HG03095 (cell line): ENCODE results near the gene NBPF3.
A peak's percentile ranks its signal among the peaks of the same experiment; 100 is the strongest.

Source experiments
- ATAC-seq: cut with Tn5 transposase; IDR thresholded peaks from one replicate; pipeline ENCODE4 v1.9.1; 2021; ENCODE audit warnings: moderate library complexity; ENCODE audit not compliant: unreplicated experiment

NBPF3 gene

DNA sequence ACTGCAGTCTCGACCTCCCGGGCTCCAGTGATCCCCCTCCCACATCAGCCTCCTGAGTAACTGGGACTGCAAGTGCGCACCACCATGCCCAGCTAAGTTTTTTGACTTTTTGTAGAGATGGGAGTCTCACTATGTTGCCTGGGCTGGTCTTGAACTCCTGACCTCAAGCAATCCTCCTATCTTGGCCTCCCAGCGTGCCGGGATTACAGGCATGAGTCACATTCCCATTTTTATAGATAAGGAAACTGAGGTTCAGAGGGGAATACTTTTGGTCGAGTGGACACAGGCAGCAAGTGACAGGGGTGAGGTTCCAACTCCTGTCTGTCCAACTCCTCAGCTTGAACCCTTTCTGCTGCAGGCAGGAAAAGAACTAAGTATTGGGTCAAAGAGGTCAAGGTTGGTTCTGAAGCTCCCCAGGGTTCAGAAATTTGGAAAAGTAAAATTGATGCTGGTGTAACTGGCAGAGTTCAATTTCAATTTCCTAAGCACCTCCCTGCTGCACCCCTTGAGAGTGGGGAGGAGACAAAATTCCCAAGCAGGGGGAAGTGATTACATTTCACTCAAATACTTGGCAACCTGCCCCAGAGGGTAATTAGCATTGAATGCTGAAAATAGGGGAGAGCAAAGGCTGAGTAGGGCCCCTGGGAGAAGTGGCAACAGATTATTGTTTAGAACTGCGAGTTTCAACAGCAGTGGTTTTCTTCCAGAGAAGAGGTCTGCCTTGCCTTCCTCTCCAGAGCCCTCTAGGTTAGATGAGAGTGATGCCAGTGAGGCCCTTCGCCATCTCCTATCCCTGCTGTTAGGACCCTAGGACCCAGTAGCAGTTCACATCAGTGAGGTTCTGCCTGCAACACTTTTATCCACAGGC, 51.8 kb downstream of the NBPF3 start:
- ATAC-seq, result no peak

DNA sequence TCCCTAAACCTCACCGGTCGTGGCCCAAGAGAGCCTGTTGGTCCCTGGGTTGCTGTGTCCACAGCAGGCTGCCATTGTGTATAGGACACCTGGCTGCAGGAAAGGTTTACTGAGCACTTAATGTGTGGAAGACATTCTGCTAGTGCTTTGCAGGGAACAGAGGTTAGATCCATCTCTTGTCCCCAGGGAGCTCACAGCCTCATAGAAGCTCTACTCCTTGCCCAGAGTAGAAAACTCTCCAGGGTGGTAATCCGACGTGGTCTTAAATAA, 52.4 kb downstream of the NBPF3 start:
- ATAC-seq, result no peak

DNA sequence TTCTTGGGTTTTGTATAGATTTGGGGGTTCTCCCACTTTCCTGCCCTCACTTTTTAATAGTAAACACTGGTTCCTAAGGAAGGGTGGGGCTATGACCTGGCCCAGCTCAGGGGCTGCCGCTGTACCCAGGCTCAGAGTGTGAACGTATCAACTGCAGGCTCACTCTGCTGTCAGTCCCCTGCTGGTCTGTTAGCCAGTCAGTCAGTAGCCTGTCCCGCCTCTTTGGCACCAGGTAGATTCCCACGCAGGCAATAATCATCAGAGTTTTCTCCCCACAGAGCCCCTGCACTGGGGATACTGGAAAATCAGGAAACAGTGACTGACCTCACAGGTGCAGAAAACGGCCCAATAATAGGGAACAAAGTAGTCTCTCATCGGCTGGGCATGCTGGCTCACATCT, 54.3 kb downstream of the NBPF3 start:
- no peak for ATAC-seq

DNA sequence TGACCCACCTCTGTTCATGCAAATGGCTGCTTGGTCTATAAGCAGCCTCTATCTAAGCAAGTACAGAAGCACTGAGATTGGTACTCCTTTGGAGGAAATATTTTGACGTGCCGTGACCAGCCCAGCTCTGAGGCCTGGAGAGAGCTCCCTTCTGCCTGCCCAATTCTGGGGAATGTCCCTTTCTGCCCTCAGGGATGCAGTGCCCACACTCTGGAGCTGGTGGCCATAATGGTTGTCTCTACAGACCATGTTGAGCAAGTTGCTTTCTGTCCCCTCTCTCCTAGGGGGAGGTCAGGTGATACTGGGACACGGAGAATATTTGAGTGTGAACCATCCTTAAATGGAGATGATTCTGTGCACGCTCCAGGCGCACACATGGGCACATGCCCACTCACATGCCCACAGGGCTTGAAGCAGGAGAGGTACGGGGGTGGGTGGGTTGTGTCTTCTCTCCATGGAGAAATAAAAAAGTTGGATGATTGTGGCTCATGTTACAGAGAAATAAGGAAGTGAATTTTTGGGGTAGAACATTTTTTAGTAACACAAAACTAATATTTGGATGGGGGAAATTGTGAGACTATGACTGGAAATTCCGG, 55.4 kb downstream of the NBPF3 start:
- ATAC-seq, result no peak

DNA sequence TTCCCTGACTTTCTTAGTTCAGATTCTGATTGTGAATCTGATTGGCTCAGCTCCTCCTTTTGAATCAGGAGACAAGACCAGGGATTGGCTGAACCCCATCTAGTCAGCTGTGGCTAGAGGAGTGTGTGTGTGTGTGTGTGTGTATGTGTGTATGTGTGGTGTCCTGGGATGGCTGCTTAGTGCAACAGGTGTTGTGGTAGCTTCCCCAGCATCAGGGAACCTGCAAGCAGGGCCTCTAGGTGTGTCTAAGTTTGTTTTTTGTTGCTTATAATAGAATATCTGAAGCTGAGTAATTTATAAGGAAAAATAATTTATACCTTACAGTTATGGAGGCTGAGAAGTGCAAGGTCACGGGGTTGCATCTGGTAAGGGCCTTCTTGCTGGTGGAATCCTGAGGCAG, 56.1 kb downstream of the NBPF3 start:
- ATAC-seq, result no peak

DNA sequence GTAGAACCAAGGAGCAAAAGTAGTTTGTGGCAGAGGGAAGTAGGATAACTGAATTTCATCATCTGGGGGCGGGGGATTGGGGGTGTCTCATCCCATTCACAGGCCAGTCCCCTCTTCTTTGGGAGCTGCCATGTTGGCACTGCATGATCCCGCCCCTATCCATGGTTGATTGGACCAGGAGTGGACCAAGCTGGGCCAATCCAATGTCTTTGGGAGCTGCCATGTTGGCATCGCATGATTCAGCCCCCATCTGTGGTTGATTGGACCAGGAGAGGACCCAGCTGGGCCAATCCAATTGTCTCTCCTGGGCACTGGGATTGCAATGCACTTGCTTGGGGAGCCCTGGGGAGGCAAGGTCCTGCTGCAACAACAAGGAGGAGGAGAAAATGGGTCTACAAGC, 56.9 kb downstream of the NBPF3 start:
- ATAC-seq, result no peak

DNA sequence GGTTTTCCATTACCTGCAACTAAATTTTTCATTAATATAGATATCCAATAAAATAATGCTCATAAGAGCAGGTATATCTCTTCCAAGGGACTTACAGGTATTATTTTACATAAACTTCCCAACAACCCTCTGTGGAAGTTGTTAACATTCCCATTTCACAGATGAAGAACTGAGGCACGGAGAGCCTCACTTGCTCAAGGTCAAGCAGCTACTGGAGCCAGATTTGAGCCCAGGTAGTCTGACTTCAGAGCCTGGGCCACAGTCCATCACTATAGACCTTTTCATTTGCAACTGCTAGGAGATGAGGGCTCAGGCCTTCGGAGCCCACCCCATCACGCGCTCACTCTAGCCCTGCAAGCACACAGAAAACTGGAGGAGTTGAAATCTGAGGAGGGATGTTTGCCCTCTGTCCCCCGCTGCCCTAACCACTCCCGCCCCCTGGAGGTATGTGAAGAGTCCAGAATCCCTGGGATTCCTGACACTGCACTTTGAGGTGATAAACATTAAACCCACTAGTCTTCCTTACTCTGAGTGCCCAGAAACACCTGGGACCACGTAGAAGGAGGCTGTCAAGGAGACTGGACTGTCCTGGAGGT, 57.6 kb downstream of the NBPF3 start:
- ATAC-seq, result no peak

DNA sequence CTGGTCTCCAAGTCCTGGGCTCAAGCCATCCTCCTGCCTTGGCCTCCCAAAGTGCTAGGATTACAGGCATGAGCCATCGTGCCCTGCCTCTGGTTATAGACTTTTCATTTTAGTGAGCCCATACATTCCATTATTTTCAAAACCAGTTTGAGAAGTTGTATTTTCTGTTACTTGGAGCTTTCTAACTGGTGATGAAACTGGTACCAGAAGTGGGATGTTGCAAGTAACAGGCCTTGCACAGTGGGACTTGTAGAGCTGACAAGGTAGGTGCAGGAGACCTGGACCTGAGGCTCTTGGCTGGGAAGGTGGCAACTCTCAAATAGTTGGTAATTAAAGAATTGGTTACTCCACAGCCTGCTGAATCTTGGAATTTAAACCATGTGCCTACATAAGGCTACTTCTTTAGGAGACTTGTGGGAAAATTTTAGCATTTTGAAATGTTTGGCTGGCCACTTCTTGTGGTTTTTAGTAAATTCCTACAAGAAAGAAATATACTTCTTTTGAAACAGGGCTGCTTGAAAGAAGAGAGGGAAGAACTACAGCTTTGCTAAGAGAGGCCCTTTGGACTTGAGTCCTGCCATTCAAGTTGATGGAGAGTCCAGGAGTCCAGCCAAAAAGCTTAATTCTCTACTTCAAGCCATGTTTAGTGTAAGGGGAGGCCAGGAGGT, 59.5 kb downstream of the NBPF3 start:
- ATAC-seq, result no peak

DNA sequence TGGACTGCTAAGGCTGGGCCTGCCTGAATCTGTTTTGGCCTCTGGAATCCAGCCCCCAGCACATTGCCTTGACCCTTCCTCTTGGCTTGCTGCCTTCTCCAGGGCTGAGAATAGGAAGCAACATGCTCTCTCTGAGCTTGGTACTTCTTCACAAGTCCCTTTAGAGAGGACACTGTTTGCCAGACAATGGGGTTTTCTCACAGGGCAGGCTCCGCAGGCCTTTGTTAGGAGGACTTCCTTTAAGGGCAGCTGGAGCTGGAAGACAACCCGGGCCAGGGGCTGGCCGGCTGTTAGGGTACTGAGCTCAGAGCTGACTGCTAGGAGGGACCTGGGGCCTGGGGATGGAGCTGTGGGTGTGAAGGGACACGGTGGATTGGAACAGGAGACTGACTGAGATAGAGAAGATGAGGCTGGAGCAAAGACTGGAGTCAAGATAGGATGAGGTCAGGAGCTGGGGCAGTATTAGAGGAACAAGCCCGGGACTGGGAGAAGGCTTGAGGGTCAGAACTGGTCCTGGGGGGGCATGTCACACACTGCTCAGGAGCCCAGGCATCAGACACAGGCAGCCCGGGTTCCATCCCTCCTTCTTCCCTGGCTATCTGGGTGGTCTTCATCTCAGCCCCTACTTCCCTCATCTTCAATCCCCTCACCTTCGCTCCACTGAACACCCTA, 63.9 kb downstream of the NBPF3 start:
- ATAC-seq, result no peak

DNA sequence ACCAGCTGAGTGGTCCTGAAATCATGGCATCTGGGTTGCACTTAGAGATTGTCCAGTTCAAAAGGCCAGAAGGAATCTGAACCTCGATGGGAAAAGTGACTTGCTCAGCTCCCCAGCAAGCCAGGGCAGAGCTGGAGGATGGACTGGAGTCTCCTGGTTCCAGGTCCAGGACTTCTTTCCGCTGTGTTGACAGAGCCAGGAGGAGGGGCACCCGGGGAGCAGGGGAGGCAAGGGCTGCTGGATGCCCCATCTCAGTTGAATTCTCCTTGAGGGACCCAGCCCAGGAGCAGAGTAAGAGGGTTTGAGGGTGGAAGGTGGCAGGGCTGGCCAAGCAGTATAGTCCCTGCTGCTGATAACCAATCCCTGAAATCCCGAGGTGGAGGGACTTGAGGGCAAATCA, 66.9 kb downstream of the NBPF3 start:
- ATAC-seq, result no peak

DNA sequence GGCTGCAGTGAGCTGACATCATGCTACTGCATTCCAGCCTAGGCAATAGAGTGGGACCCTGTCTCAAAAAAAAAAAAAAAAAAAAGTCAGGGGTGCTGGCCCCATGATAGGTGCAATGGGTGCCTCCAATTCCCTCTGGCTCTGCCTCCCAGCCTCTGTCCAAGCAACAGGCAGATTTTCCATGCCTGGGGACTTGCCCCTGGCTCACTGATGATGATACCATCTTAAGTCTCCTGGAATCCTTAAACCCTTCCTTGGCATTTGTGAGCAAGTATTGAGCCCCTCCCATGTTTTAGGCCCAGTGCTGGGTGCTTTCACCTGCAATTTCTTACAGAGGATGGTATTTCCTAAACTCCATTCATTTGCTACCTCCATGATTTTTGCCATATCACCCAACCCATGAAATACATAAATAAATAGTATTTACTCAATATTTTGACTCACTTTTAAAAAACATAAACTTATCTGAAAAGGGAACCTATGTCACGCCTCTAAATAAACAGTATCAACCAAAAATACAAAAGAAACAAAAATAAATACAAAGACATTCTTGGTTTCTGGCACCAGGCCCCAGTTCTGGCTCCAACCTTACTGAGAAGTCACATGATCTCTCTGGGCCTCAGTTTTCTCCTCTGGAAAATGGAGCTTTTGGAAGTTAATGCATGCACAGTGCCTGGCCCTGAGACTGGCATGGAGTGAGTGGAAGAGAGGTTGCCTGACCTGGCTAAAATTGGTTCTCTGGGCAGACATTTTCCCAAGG, 67.8 kb downstream of the NBPF3 start:
- ATAC-seq, result no peak

DNA sequence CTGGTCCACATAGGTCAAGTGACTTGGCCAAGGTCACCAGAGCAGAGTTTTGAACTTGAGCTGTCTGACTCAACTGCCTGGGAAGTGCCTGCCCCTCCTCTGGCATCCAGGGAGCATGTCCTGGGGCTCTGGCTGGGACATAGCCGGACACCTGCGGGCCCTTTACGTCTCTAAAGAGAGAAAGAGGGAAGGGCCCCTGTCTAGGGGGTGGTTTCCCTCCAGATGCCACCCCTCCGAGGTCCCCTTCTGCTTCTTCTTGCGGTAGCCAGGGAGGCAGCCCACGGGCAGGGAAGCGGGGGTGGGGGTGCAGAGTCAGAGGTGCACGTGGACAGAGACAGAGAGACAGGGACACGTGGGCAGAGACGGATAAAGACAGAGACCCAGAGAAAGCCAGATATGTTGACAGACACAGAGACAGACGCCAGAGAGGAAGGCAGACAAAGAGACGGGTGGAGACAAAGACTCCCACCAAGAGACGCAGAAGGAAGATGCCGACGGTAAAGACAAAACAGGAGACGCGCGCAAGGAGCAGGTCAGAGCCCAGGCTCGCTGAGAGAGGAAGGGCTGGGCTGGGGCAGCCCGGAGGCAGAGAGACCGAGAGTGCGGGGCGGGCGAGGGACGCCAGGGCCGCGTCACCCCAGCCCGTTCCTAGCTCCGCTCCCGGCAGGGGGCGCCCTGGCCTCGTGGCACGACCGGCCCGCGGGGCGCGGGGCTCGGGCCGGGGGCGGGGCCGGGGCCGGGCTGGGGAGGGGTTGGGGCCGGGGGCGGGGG, 68.8 kb downstream of the NBPF3 start:
- no peak for ATAC-seq

DNA sequence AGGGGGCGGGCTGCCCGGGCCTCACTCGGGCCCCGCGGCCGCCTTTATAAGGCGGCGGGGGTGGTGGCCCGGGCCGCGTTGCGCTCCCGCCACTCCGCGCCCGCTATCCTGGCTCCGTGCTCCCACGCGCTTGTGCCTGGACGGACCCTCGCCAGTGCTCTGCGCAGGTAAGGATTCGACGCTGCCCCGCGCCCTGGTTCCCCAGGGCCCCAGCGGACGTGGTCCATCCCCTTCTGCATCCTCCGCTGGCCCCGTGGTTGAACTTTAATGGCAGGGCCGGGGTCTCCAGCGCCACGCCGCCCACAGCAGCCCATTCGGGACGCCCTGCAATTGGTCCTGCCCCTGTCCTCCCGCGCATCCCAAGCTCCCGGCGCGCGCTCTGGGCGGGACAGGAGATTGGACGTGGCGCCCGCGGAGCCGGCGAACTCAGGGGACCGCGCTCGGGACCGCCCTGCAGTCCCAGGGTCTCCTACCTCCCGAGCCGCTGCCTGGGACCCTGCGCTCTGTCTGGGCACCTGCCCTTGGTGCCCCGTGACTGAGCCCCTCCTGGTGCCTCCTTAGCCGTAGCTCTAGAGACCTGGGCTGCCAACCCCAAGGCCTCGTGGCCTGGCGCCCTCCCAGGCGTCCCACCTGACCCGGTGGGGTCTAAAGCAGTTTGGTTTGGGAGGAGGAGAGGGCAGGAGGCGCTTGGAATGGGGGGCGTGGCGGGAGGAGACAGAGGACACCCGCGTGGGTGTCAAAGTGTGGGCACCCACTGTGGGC, 69.6 kb downstream of the NBPF3 start, which contains the start of gene ALPL:
Gene ALPL, plus strand, starts transcription at position 73 of the 762 bp plus-strand sequence. CDS start 44,659 bp downstream, outside the sequence.
- no peak for ATAC-seq

DNA sequence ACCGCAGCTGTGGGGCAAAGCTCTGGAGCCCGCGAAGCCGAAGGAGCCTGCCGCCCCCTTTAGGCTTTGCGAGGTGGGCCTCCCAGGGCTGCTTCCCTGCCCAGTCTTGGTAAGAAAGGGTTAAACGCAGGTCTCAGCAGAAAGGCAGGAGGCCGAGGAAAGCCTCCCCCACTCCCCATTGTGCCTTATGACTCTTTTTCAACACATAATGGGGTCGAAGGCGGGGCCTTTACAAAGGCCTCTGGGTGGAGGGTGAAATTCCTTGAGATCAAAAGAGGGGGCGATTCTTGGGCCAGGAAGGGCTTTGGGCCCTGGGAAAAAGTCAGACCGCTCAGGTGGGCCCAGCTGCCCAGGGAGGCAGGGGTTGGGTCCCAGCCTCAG, 70.2 kb downstream of the NBPF3 start:
- ATAC-seq, result no peak

DNA sequence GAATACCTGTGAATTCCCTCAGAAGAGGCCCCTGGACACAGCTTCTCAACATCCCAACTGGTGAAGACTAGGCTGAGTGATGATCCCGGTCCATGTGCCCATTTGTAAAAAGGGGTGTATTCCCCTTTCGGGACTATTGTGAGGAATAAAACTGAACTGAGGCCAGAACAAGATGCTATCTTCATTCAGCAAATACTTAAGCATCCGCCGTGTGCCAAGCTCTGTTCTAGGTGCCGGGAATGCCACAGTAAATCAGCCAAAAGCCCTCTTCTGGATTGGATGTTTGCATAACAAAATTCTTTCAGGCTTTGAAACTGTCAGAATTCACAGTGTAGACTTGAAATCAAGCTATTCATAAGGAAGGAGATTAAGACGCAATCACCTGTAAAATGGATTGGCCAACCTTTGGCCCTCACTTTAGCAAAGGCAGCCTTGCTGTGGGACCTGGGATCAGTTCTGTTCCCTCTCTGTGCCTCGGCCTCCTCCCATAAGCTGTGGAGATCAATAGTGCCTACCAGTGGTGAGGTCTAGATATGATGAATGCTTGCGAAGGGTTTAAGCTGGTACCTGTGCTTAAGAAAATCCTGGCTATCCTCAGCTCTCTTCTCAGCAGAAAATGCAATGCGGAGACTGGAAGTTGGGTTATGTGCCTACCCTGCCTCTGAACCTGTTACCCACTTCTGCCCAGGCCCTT, 71.1 kb downstream of the NBPF3 start:
- ATAC-seq, result no peak

DNA sequence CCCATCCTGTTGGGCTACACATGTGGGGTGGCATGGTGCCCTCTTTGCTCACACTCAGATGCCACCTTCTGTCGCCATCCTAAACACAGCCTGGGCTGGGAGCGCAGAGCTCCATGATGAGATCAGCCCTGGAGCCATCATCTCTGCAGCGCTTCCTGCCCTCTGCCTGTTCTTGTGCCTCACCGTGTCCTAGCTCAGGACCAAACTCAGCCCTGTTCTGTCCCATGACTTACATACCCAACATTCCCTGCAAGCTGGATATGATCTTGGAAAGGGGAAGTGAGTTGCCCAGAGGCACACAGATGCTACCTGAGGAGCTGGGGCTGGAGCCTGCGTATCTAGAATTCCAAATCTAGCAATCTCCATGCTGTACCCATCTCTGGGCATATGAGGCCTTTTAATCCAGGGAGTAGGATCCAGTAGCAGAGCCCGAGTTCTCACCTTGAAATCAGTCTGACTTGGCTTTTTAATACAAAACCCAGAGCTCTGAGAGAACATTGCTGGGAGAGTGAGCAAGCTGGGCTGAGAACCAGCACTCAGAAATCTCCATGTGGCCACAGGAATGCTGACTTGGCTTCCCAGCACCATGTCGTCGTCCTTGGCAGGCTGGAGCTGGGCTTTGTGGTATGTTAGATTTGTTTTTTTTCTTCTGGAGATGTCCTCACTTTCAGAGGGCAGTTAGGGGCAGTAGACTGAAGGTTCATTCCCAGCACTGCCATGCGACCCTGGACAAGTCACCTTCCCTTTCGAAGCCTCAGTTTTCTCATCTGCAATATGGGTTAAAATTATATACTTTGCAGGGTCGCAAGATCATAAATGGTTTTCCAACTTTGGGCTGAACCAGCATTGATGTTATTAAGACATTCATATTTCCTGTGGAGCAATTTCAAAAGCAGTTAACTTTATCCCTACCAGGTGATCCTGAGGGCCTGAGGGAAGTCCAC, 71.9 kb downstream of the NBPF3 start:
- ATAC-seq, result no peak

DNA sequence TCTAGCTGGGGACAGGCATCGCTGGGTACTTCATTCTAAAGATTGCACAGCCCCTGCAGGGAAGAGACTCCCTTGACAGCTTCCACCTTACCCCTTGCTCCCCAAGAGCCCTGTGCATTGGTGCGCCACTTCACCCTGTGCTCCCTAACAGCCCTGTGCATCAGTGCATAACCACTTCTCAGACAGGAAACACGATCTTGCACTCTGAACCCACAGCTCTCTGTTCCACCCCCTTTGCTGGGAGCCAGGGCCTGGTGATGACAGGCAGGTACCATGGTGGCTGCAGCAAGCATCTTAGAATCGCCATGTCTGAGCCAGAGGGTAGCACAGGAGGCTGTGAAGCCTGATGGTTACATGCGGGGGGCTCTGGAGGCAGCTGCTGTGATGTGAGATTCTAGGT, 74.3 kb downstream of the NBPF3 start:
- ATAC-seq, result peak; percentile 86
